IMR-90 (cell line): ENCODE measurements around the gene SFTPD.

ENCODE experiments used
- CEBPB ChIP-seq: IDR thresholded peaks from 2 replicates; pipeline ENCODE4 v1.6.1; 2012; ENCODE audit warnings: low read depth, low read length, improper control_type of control experiment
- CHD1 ChIP-seq: IDR thresholded peaks from 2 replicates; pipeline ENCODE4 v1.6.1; 2012; ENCODE audit warnings: low read depth, low read length, improper control_type of control experiment
- CTCF ChIP-seq: conservative IDR thresholded peaks from 2 replicates; pipeline ENCODE4 v1.5.1; 2012; ENCODE audit warnings: mild to moderate bottlenecking, low read depth, low read length, improper control_type of control experiment
- FOS ChIP-seq: fragments of 150-350 bp; IDR thresholded peaks from 2 replicates; pipeline ENCODE4 v1.6.1; 2016; ENCODE audit warnings: low read depth, low read length
- MAZ ChIP-seq: IDR thresholded peaks from 2 replicates; pipeline ENCODE4 v1.6.1; 2012; ENCODE audit warnings: low read depth, mild to moderate bottlenecking, low read length, improper control_type of control experiment, moderate library complexity, borderline replicate concordance
- MXI1 ChIP-seq: IDR thresholded peaks from 2 replicates; pipeline ENCODE4 v1.6.1; 2012; ENCODE audit warnings: low read depth, mild to moderate bottlenecking, low read length, moderate library complexity, borderline replicate concordance
- POLR2A ChIP-seq: IDR thresholded peaks from 2 replicates; pipeline ENCODE4 v1.6.1; 2012; ENCODE audit warnings: mild to moderate bottlenecking, low read depth, low read length
- RAD21 ChIP-seq: IDR thresholded peaks from 2 replicates; pipeline ENCODE4 v1.6.1; 2012; ENCODE audit warnings: low read length, improper control_type of control experiment
- RCOR1 ChIP-seq: IDR thresholded peaks from 2 replicates; pipeline ENCODE4 v1.6.1; 2012; ENCODE audit warnings: mild to moderate bottlenecking, low read length, improper control_type of control experiment; ENCODE audit not compliant: insufficient replicate concordance
- USF2 ChIP-seq: fragments of 150-350 bp; IDR thresholded peaks from 2 replicates; pipeline ENCODE4 v1.6.1; 2017; ENCODE audit warnings: mild to moderate bottlenecking, antibody characterized with exemption, low read length, low read depth

DNA sequence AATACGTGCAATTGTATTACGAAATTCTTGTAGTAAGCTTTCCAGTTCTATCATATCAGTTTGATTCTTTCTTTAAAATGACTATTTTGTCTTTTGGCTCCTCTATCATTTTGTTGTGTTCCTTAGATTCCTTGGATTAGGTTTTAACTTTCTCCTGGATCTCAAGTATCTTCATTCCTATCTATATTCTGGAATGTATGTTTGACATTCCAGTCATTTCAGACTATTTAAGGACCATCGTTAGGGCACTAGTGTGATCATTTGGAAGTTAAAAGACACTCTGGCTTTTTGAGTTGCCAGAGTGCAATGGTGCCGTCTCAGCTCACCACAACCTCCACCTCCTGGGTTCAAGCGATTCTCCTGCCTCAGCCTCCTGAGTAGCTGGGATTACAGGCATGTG is 45.7 kb upstream of the SFTPD start:
- TF ChIP-seq CTCF (no peak), RCOR1 (no peak), CHD1 (no peak), MAZ (no peak), POLR2A (no peak), USF2 (no peak), RAD21 (no peak), CEBPB (no peak), FOS (no peak), MXI1 (no peak)
